GM21576 (cell line): ENCODE data around the gene NUP93.
"Not testable (repeated sequence)": the region's sequence is repeated elsewhere in the genome, so short reads cannot be mapped to it uniquely, and the experiment has no call there.

Source experiments
- ATAC-seq: cut with Tn5 transposase; IDR thresholded peaks from one replicate; pipeline ENCODE4 v1.9.1; 2021; ENCODE audit warnings: mild to moderate bottlenecking, moderate library complexity; ENCODE audit not compliant: unreplicated experiment

The NUP93 gene

DNA sequence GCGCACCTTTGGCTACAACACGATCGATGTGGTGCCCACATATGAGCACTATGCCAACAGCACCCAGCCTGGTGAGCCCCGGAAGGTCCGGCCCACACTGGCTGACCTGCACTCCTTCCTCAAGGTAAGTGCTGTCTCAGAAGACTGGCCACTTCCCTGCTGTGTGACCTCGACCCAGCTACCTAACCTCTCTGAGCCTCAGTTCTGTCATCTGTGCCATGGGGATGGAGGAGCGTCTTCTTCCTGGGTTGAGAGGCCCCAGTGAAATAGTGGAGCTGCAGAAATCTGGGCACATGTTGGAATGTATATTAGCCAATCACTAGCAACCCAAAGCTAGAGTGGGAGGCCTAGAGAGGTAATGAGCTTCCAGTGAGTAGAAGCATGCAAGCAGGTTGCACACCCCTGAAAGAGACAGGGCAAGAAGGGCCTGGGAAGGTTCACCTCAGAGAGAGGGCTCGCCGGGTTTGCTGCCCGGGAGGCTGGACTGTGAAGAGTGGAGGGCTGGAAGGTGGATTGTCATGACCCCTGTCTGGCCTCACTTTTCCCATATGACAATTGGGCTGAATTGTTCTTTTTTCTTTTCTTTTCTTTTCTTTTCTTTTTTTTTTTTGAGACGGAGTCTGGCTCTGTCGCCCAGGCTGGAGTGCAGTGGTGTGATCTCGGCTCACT, 135.6 kb downstream of the NUP93 start:
- ATAC-seq = no peak

DNA sequence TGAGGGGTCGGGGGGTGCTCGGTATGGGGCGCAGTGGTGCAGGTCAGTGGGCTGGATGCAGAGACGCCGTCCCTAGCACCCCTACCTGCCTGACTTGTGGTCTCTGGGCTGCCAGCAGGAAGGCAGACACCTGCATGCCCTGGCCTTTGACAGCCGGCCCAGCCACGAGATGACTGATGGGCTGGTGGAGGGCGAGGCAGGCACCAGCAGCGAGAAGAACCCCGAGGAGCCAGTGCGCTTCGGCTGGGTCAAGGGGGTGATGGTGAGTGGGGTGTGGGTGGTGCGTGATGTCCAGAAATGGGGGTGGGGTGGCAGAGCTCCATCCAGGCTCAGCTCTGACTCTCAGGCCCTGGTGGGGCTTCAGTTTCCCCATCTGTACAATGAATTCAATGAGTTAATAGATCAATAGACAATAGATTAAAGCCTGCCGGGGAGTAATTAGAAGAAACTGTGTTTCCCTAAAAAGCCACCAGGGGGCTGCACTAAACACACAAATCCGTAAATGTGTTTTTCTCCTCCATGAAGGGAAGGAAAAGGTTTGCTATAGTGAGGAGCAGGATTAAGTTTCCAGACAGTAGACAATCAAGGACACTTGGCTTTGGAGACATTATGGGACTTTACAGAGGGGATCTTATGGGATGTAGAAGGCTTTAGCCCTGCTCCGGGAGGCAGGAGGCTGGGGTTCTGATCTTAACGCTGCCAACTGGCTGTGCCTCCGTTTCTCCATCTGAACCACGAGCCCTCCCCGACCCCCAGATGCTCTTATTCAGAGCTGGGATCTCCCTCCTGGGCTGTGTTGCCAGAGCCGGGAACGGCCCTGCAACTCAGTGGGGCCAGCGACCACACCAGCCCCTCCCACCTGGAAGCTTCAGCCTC, 137.3 kb downstream of the NUP93 start:
- no peak for ATAC-seq

- ATAC-seq = no peak
These were observed 138.2 kb downstream of the NUP93 start for GRCh38 chr16:56868175-56868574.

DNA sequence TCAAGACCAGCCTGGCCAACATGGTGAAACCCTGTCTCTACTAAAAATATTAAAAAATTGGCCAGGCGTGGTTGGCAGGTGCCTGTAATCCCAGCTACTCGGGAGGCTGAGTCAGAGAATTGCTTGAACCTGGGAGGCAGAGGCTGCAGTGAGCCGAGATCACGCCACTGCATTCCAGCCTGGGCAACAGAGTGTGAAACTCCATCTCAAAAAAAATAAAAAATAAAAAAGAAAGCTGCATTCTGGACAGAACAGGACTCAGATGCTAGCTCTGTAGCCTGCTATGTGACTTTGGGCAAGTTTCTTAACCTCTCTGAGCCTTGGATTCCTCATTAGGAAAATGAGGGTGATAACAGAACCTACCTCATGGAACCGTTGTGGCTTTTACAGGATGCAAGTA, 138.8 kb downstream of the NUP93 start:
- ATAC-seq = not testable (repeated sequence)

DNA sequence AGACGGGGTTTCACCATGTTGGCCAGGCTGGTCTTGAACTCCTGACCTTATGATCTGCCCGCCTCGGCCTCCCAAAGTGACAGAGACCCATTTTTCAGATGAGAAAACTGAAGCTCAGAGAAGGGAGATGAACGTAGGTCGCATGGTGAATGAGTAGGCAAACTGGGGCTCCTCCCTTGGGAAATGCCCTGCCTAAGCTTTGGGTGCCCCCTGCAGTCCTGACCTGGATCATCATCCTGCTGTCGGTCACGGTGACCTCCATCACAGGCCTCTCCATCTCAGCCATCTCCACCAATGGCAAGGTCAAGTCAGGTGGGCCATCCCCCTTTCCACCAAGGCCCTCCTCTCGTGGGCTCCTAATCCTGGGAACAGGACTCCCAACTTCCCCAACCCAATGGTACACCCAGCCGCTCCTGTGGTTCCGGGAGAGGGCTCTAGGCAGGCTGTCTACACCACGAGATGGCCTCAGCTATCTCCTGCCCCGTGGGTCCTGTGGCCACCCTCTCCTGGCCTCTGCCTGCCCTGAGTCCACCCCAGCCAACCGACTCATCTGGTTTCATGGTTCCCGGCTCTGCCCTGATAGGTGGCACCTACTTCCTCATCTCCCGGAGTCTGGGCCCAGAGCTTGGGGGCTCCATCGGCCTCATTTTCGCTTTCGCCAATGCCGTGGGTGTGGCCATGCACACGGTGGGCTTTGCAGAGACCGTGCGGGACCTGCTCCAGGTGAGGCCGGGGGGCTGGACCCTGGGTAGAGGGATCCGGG, 139.8 kb downstream of the NUP93 start:
- no peak for ATAC-seq

- ATAC-seq = no peak
These were observed 140.5 kb downstream of the NUP93 start for GRCh38 chr16:56870276-56870888.

- ATAC-seq = no peak
These were observed 141.3 kb downstream of the NUP93 start for GRCh38 chr16:56871172-56871593.

GRCh38 chr16:56872863-56873391, 143.0 kb downstream of the NUP93 start:
- no peak for ATAC-seq

- no peak for ATAC-seq
These were observed 144.9 kb downstream of the NUP93 start for GRCh38 chr16:56874800-56875199.

GRCh38 chr16:56876048-56876447, 146.1 kb downstream of the NUP93 start:
- no peak for ATAC-seq

- no peak for ATAC-seq
These were observed 147.7 kb downstream of the NUP93 start for GRCh38 chr16:56877486-56878182.

- no peak for ATAC-seq
These were observed 148.4 kb downstream of the NUP93 start for GRCh38 chr16:56878282-56878854.

DNA sequence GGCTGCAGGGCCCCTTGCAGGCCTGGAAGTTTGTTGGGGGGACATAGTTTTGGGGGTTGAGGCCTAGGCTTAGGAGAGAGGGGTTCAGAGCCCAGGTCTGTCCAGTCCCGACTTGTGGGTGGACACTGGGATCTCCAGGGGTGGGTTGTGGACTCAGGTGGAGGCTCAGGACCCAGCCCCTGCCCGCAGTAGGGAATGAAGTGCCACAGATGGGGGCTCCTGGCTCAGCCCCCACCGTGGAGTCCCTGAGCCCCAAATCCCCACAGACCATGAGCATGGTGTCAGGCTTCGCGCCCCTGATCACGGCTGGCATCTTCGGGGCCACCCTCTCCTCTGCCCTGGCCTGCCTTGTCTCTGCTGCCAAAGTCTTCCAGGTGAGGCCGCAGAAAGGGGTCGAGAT, 149.3 kb downstream of the NUP93 start:
- no peak for ATAC-seq

- ATAC-seq = no peak
These were observed 150.2 kb downstream of the NUP93 start for GRCh38 chr16:56880176-56880575.

DNA sequence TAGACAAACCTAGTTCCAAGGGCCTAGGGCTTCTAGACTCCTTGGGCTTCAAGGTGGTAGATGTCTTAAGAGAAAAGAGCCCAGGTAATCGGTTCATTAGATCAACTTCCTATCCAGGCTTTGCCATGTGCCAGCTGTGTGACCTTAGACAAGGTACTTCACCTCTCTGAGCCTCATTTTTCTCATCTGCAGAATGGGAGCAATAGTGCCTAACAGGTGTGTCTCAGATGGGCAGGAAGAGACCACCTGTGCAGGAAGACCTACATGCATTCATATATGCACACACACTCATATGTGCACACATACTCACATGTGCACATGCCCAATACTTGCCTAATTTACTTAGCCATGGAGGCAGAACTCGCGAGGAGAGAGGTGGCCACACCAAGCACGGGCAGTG, 150.8 kb downstream of the NUP93 start:
- ATAC-seq = no peak

- ATAC-seq = no peak
These were observed 152.3 kb downstream of the NUP93 start for GRCh38 chr16:56882077-56882800.

GRCh38 chr16:56883586-56883985, 153.7 kb downstream of the NUP93 start:
- no peak for ATAC-seq

GRCh38 chr16:56884026-56884582, 154.2 kb downstream of the NUP93 start:
- ATAC-seq = no peak

- ATAC-seq = not testable (repeated sequence)
These were observed 155.0 kb downstream of the NUP93 start for GRCh38 chr16:56884929-56885328.
